Prostate gland (tissue), 2 donors: Measurements from ENCODE around the gene MYO1A. TPM values are rescaled to one million over a fixed set of nuclear protein-coding genes. Genes with fewer than 3 reads are reported as not detected.
"Not testable (repeated sequence)": the region's sequence is repeated elsewhere in the genome, so short reads cannot be mapped to it uniquely, and the experiment has no call there.

Source experiments
- DNase-seq: peaks from one replicate; pipeline ENCODE4 v3.0.0-alpha.2; 2019; ENCODE audit warnings: low spot score
- H3K27ac ChIP-seq, 2 donors: fragments of 200-600 bp; sonication (generic); 2 replicates each; pipeline ENCODE4 v1.5.1; 2017 to 2019
- H3K27me3 ChIP-seq: fragments of 200-600 bp; sonication (generic); replicated peaks from 2 replicates; pipeline ENCODE4 v1.5.1; 2019; ENCODE audit not compliant: insufficient read depth
- H3K36me3 ChIP-seq, 2 donors: fragments of 200-600 bp; sonication (generic); 1 replicate in 1 of 2; 2 replicates in 1 of 2; pipeline versions ENCODE4 v1.5.1 to v1.8.1; 2017 to 2019
- H3K4me1 ChIP-seq: fragments of 200-600 bp; sonication (generic); replicated peaks from 2 replicates; pipeline ENCODE4 v1.5.1; 2019
- H3K4me3 ChIP-seq, 2 donors: fragments of 200-600 bp; sonication (generic); 2 replicates each; pipeline ENCODE4 v1.5.1; 2017 to 2019
- H3K9me3 ChIP-seq: fragments of 200-600 bp; sonication (generic); 2 replicates; pipeline ENCODE4 v1.5.1; 2017
- POLR2A ChIP-seq: fragments of 450-650 bp; IDR thresholded peaks from one replicate; pipeline ENCODE4 v1.6.1; 2016; ENCODE audit warnings: antibody characterized with exemption, mild to moderate bottlenecking
- POLR2AphosphoS5 ChIP-seq: sonication (generic); formaldehyde crosslinking; IDR thresholded peaks from one replicate; pipeline ENCODE4 v1.6.1; 2017; ENCODE audit warnings: antibody characterized with exemption
- WGBS: methylation state at CpG from one replicate; pipeline ENCODE4 v1.1.5; 2018; 5-methylcytosine and 5-hydroxymethylcytosine counted together
- intact Hi-C: fragments of 100-400 bp; cut with DNase I; formaldehyde crosslinking; loops from one replicate; pipeline ENCODE4 v1.14.2; 2022
- total RNA-seq, 2 donors: library from RNA; depleted of rRNA; stranded (reverse); fragments of >200 nt; gene quantifications; one replicate each; pipeline ENCODE4 v1.1.0, GENCODE V29; 2016
- TF ChIP-seq, protein P1 (sequence below), 4 experiments: fragments of 200-600 bp in 2 of 4; fragments of 450-650 bp in 2 of 4; sonication (generic) in 2 of 4; IDR thresholded peaks; 1 replicate in 3 of 4; 2 replicates in 1 of 4; pipeline ENCODE4 v1.5.1; 2016 to 2019; ENCODE audit warnings: antibody characterized with exemption in 4 of 4, mild to moderate bottlenecking in 2 of 4, moderate library complexity in 2 of 4

MYO1A gene
- total RNA-seq, 2 donors from 2014 or later: 0.09 to 0.74 TPM

DNA sequence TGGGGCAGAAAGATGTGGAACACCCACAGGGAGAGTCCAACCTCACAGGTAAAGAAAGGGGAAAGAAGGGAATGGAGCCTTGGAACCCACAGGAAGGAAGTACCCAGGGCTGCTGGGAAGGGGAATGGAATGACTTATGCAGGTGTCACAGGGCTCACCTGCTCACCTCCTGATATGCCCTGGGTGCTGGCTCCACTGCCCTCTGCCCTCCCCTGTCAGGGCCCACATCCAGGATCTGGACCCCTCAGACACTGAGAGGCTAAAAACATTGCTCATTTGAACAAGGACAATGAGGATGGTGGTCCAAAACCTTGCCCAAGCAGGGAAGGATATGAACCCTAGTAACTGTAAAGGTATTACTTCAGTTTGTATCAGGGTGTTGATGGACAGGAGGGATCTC lies 62.9 kb downstream of the MYO1A start:
- Histone ChIP-seq H3K9me3 (no peaks in the 10 kb centered on the region), H3K4me1 (no peaks in the 10 kb centered on the region), H3K27me3 (no peaks in the 10 kb centered on the region), H3K4me3 (no peak overlapping the region), H3K36me3 (no peaks in the 10 kb centered on the region), H3K27ac (no peak overlapping the region)
- intact Hi-C loops: loop anchor here (2.0 kb wide), 1 partner anchor 224 kb away; the partner anchor contains the start of gene HSD17B6
- no peak for DNase-seq
- TF ChIP-seq, protein P1, sequence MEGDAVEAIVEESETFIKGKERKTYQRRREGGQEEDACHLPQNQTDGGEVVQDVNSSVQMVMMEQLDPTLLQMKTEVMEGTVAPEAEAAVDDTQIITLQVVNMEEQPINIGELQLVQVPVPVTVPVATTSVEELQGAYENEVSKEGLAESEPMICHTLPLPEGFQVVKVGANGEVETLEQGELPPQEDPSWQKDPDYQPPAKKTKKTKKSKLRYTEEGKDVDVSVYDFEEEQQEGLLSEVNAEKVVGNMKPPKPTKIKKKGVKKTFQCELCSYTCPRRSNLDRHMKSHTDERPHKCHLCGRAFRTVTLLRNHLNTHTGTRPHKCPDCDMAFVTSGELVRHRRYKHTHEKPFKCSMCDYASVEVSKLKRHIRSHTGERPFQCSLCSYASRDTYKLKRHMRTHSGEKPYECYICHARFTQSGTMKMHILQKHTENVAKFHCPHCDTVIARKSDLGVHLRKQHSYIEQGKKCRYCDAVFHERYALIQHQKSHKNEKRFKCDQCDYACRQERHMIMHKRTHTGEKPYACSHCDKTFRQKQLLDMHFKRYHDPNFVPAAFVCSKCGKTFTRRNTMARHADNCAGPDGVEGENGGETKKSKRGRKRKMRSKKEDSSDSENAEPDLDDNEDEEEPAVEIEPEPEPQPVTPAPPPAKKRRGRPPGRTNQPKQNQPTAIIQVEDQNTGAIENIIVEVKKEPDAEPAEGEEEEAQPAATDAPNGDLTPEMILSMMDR (IDR thresholded peaks at IDR 0.05): no peak
- TF ChIP-seq POLR2A (no peak), POLR2AphosphoS5 (no peak)

GRCh38 chr12:56985714-56986113 lies 64.2 kb downstream of the MYO1A start:
- H3K4me1 ChIP-seq, H3K4me3 ChIP-seq, H3K27me3 ChIP-seq, H3K9me3 ChIP-seq, H3K36me3 ChIP-seq: not testable (repeated sequence)
- intact Hi-C loops: loop anchor here (2.0 kb wide), 1 partner anchor 223 kb away; the partner anchor contains the start of gene HSD17B6
- DNase-seq: peak; percentile 87
- TF ChIP-seq POLR2AphosphoS5: peak; percentile 90
- TF ChIP-seq, protein P1 (IDR thresholded peaks at IDR 0.05): peak in 2 of 4 experiments; percentile 23 to 33
- H3K27ac ChIP-seq: peak overlapping the region in 1 of 2 donors; percentile 19
- 45% methylated on average over 5 of the region's 6 CpGs for WGBS

DNA sequence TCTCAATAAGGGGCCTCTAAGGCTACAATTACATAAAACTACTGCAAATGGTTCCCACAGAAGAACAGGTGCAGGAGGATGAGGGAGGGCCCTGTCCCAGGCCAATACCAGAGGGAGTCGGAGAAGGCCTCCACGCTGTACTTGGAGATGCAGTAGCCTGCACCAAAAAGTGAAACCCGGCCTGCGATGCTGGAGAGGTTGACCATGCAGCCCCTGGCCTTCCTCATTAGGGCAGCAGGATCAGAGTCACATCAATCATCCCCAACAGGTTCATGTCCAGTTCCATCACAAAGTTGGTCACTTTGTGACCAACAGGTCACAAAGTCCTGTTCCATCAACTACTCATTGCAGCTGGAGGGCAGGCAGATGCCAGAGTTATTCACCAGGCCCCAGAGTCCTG lies 66.5 kb downstream of the MYO1A start:
- DNase-seq: no peak
- Histone ChIP-seq H3K27me3 (no peaks in the 10 kb centered on the region), H3K27ac (no peak overlapping the region), H3K4me1 (no peaks in the 10 kb centered on the region), H3K9me3 (no peaks in the 10 kb centered on the region), H3K4me3 (no peak overlapping the region), H3K36me3 (no peaks in the 10 kb centered on the region)
- TF ChIP-seq POLR2A (no peak), POLR2AphosphoS5 (no peak)
- TF ChIP-seq, protein P1 (IDR thresholded peaks at IDR 0.05): no peak
- intact Hi-C loops: no loop called here
- 93% methylated on average over 4 of the region's 4 CpGs for WGBS

DNA sequence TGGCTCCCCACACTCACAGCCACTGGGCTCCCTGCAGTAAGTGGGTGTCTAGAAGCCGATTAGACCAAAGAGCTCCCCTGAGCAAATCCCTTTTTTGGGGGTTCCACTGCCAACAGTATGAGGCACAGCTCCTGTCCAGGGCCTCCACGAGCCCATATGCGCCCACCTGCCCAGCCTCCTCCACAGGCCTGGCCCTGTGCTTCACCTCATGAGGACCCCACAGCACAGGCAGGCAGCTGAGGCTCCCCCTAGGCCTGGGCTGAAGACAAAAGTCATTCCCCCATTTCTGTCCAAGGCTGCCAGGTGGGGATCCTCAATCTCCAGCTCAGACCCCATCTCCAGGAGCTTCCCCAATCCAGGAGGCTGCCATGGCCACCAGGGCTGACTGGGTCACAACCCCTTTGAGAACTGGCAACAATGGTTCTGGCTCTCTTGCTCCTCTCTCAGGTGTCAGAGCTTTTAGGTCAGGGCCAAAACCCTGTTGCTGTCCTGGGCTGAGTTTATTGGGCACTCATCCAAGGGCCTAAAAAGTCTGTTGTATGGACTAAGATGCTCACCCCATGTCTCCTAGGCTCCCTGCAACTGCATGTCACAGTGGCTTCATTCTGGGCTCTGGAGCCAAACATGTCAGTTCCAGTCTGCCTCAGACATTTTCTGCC lies 67.2 kb downstream of the MYO1A start:
- WGBS: 100% methylated on average over 2 of the region's 3 CpGs
- intact Hi-C loops, DNase-seq, H3K27ac ChIP-seq, H3K4me1 ChIP-seq, H3K36me3 ChIP-seq, H3K27me3 ChIP-seq, H3K9me3 ChIP-seq, H3K4me3 ChIP-seq: not testable (repeated sequence)

DNA sequence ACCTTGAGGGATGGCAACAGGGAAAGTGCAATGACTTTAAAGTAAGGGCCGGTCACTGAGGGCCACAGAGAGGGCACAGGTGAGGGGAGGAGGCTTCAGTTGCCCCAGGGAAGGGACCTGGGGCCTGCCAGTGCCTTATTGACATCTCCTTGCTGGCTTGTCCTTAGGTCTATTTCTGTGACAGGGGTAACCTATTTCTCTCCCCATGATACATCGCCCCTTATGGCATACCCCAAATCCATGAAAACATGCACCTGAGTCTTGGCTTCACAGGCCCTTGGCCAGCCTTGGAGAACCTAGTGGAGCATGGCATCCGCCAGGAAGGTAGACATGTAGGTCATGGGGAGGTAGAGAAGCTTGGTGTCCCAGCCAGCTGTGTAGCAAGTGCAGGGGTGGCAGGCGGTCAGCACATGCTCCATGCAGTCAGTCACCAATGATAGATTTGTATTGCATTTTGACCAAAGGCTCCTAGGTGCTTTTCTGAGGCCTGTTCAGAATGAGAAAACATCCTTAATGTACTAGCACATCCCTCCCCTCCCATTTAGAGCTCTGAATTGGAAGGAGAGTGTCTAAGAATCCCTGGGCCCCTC lies 68.9 kb downstream of the MYO1A start:
- WGBS: 98% methylated on average over 4 of the region's 4 CpGs

More for the DNA sequence above, 68.9 kb downstream of the MYO1A start:
- no peaks in the 10 kb centered on the region for H3K9me3 ChIP-seq
- intact Hi-C loops: no loop called here
- no peaks in the 10 kb centered on the region for H3K36me3 ChIP-seq
- no peak overlapping the region for H3K4me3 ChIP-seq
- TF ChIP-seq POLR2AphosphoS5: no peak
- TF ChIP-seq POLR2A: no peak
- TF ChIP-seq, protein P1 (IDR thresholded peaks at IDR 0.05): no peak
- no peaks in the 10 kb centered on the region for H3K27me3 ChIP-seq
- DNase-seq: no peak
- H3K4me1 ChIP-seq: no peaks in the 10 kb centered on the region
- no peak overlapping the region for H3K27ac ChIP-seq
